OCI-LY1 (cell line): ENCODE results near the gene DGKB.

ENCODE experiments used
- H2AFZ ChIP-seq: fragments of 200-600 bp; sonication (generic), shearing (Covaris generic); 2 replicates; pipeline ENCODE4 v1.6.0; 2014; ENCODE audit warnings: antibody characterized with exemption, mild to moderate bottlenecking, low read length
- H3F3A ChIP-seq: fragments of 200-600 bp; sonication (generic), shearing (Covaris generic); 2 replicates; pipeline ENCODE4 v1.6.0; 2014; ENCODE audit warnings: mild to moderate bottlenecking, antibody characterized with exemption, low read length, moderate library complexity; ENCODE audit not compliant: insufficient read depth
- H3K27ac ChIP-seq: fragments of 200-600 bp; sonication (generic); 2 replicates; pipeline ENCODE4 v1.5.1; 2014; ENCODE audit warnings: low read length, mixed run types, mild to moderate bottlenecking, low read depth; ENCODE audit not compliant: poor library complexity, severe bottlenecking
- H3K27me3 ChIP-seq: fragments of 200-600 bp; sonication (generic); 2 replicates; pipeline ENCODE4 v1.6.0; 2014; ENCODE audit warnings: antibody characterized with exemption, mild to moderate bottlenecking, low read length, moderate library complexity; ENCODE audit not compliant: insufficient read depth
- H3K36me3 ChIP-seq: fragments of 200-600 bp; sonication (generic); 2 replicates; pipeline ENCODE4 v1.6.1; 2014; ENCODE audit warnings: mild to moderate bottlenecking, antibody characterized with exemption, low read length, moderate library complexity, mixed read lengths; ENCODE audit not compliant: insufficient read depth
- H3K4me1 ChIP-seq: fragments of 200-600 bp; sonication (generic); 2 replicates; pipeline ENCODE4 v1.5.1; 2014; ENCODE audit warnings: mild to moderate bottlenecking, low read length, moderate library complexity; ENCODE audit not compliant: insufficient read depth, severe bottlenecking
- H3K4me2 ChIP-seq: fragments of 200-600 bp; sonication (generic), shearing (Covaris generic); 2 replicates; pipeline ENCODE4 v1.6.1; 2014; ENCODE audit warnings: low read length
- H3K4me3 ChIP-seq: fragments of 200-600 bp; sonication (generic); 2 replicates; pipeline ENCODE4 v1.5.1; 2014; ENCODE audit warnings: low read length, low read depth, mild to moderate bottlenecking, mixed read lengths; ENCODE audit not compliant: poor library complexity, severe bottlenecking
- H3K79me2 ChIP-seq: fragments of 200-600 bp; shearing (Covaris generic); 2 replicates; pipeline ENCODE4 v1.6.1; 2016; ENCODE audit warnings: mixed run types, low read length, mixed read lengths; ENCODE audit not compliant: insufficient read depth
- H3K9ac ChIP-seq: fragments of 200-600 bp; sonication (generic), shearing (Covaris generic); 2 replicates; pipeline ENCODE4 v1.6.1; 2014; ENCODE audit warnings: mild to moderate bottlenecking, low read length, mixed read lengths
- H3K9me2 ChIP-seq: fragments of 200-600 bp; sonication (generic), shearing (Covaris generic); 2 replicates; pipeline ENCODE4 v1.6.1; 2014; ENCODE audit warnings: low read depth, mild to moderate bottlenecking, low read length, mixed read lengths
- H3K9me3 ChIP-seq: fragments of 200-600 bp; shearing (Covaris generic); 2 replicates; pipeline ENCODE4 v1.6.1; 2014; ENCODE audit warnings: low read length, mixed read lengths
- H4K20me1 ChIP-seq: fragments of 200-600 bp; sonication (generic), shearing (Covaris generic); 2 replicates; pipeline ENCODE4 v1.6.0; 2016; ENCODE audit warnings: mild to moderate bottlenecking, low read length; ENCODE audit not compliant: insufficient read depth
- EZH2 ChIP-seq: fragments of 200-600 bp; sonication (generic), shearing (Covaris generic); IDR thresholded peaks from 2 replicates; pipeline ENCODE4 v1.8.0; 2017; ENCODE audit warnings: borderline replicate concordance, mixed run types, mild to moderate bottlenecking, antibody characterized with exemption, low read length, moderate library complexity, mixed read lengths
- TF ChIP-seq, protein P1 (sequence below): fragments of 200-600 bp; sonication (generic), shearing (Covaris generic); IDR thresholded peaks from 2 replicates; pipeline ENCODE4 v1.5.1; 2017; ENCODE audit warnings: mild to moderate bottlenecking, antibody characterized with exemption, low read length, moderate library complexity, mixed read lengths

The DGKB gene

DNA sequence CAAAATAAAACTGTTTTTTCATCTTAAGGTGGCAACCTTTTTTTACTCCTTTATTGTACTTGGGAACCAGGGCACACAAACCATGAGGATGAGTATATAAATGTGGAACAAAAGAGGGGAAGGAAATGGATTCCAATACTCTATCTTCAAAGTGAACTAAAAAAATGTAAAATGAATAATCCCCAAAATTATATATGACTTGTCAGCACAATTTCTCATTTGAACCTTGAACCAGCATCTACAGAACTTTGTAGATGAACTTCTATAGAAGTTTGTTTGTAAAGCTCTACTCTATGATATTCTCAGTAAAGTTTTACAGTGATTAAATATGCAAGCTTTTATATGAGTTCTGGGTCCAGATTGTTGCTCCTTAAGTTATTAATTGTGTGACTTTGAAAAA lies 694.8 kb downstream of the DGKB start:
- Histone ChIP-seq H3F3A (no peaks in the 10 kb centered on the region), H3K4me3 (no peak overlapping the region), H3K27ac (no peak overlapping the region), H3K9me2 (no peaks in the 10 kb centered on the region), H2AFZ (no peak overlapping the region), H3K9ac (no peak overlapping the region), H3K79me2 (no peaks in the 10 kb centered on the region), H3K4me1 (no peaks in the 10 kb centered on the region), H3K4me2 (no peak overlapping the region), H3K27me3 (no peaks in the 10 kb centered on the region), H3K9me3 (no peaks in the 10 kb centered on the region), H4K20me1 (no peaks in the 10 kb centered on the region), H3K36me3 (no peaks in the 10 kb centered on the region)
- TF ChIP-seq EZH2, result no peak
- TF ChIP-seq, protein P1, sequence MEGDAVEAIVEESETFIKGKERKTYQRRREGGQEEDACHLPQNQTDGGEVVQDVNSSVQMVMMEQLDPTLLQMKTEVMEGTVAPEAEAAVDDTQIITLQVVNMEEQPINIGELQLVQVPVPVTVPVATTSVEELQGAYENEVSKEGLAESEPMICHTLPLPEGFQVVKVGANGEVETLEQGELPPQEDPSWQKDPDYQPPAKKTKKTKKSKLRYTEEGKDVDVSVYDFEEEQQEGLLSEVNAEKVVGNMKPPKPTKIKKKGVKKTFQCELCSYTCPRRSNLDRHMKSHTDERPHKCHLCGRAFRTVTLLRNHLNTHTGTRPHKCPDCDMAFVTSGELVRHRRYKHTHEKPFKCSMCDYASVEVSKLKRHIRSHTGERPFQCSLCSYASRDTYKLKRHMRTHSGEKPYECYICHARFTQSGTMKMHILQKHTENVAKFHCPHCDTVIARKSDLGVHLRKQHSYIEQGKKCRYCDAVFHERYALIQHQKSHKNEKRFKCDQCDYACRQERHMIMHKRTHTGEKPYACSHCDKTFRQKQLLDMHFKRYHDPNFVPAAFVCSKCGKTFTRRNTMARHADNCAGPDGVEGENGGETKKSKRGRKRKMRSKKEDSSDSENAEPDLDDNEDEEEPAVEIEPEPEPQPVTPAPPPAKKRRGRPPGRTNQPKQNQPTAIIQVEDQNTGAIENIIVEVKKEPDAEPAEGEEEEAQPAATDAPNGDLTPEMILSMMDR, result no peak

DNA sequence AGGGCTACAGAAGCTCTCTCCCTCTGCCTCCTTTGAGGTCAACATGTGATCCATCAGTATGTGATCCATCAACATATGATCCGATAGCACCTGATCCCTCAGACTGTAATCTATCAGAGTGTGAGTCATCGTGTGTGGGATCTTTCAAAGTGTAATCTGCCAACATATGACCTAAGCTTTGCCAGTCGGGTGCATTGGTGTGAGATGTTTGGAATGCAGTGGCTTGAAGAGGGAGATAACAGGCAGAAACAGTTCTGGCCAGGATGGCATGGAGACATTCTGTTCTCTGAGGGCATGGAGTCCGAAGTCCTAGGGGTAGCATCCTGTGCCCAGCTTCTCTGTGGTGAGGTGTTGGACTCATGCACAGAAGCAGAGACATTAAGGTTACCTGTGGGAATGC lies 695.4 kb downstream of the DGKB start:
- Histone ChIP-seq H3K4me3 (no peak overlapping the region), H3K4me2 (no peak overlapping the region), H2AFZ (no peak overlapping the region), H3K36me3 (no peaks in the 10 kb centered on the region), H3K79me2 (no peaks in the 10 kb centered on the region), H3K4me1 (no peaks in the 10 kb centered on the region), H3K9me3 (no peaks in the 10 kb centered on the region), H4K20me1 (no peaks in the 10 kb centered on the region), H3K27me3 (no peaks in the 10 kb centered on the region), H3K9ac (no peak overlapping the region), H3K27ac (no peak overlapping the region), H3K9me2 (no peaks in the 10 kb centered on the region), H3F3A (no peaks in the 10 kb centered on the region)
- TF ChIP-seq, protein P1, result no peak
- TF ChIP-seq EZH2, result no peak

DNA sequence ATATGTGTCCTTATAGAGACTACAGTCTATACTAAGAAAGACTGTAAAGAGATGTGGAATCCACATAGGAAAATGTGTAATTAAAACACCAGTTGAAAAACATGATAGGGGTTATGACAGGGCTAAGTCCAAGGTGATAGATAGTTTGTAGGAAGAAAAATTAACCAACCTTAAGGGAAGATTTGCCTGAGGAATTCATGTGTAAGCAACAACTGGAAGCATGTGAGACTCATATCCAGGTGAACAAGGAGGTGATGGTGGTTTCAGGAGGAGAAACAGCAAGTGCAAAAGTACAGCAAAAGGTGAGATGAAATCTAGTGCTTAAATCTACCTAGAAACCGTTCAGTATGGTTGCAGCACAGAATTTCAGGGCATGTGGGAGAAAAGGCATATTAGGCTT lies 696.4 kb downstream of the DGKB start:
- H3K9ac ChIP-seq, result no peak overlapping the region
- H3K27ac ChIP-seq, result no peak overlapping the region
- TF ChIP-seq EZH2, result no peak
- TF ChIP-seq, protein P1, result no peak
- no peaks in the 10 kb centered on the region for H3K9me3 ChIP-seq
- no peak overlapping the region for H3K4me3 ChIP-seq
- no peaks in the 10 kb centered on the region for H3K79me2 ChIP-seq
- no peaks in the 10 kb centered on the region for H4K20me1 ChIP-seq
- H3K27me3 ChIP-seq, result no peaks in the 10 kb centered on the region
- H3K9me2 ChIP-seq, result no peaks in the 10 kb centered on the region
- no peaks in the 10 kb centered on the region for H3F3A ChIP-seq
- no peak overlapping the region for H2AFZ ChIP-seq
- no peak overlapping the region for H3K4me2 ChIP-seq
- no peaks in the 10 kb centered on the region for H3K4me1 ChIP-seq
- H3K36me3 ChIP-seq, result no peaks in the 10 kb centered on the region
